BJ (cell line): ENCODE results near the gene ARIH2. TPM values are rescaled to one million over a fixed set of nuclear protein-coding genes. Genes with fewer than 3 reads are reported as not detected.

Experiments
- CTCF ChIA-PET: fragments of 350-600 bp; formaldehyde crosslinking; extraction: SDS; loops from one replicate; lab custom pipeline; 2021; ENCODE audit warnings: antibody characterized with exemption, inconsistent platforms; lab: Yijun Ruan, JAX
- POLR2A ChIA-PET: fragments of 300-600 bp; sonication (Branson Sonifier 250); formaldehyde crosslinking; extraction: SDS; loops from one replicate; lab custom pipeline; 2021; ENCODE audit warnings: antibody characterized with exemption; lab: Charles Lee
- DNase-seq: peaks from one replicate; pipeline ENCODE4 v3.0.0-alpha.2; 2011; ENCODE audit warnings: low read depth
- H3K27me3 ChIP-seq: 2 replicates; pipeline ENCODE4 v1.6.0; 2011; ENCODE audit warnings: low read length; ENCODE audit not compliant: control insufficient read depth, insufficient read depth
- H3K36me3 ChIP-seq: 2 replicates; pipeline ENCODE4 v1.5.1; 2011; ENCODE audit warnings: low read length; ENCODE audit not compliant: control insufficient read depth, insufficient read depth
- H3K4me3 ChIP-seq: 2 replicates; pipeline ENCODE4 v1.5.1; 2011; ENCODE audit warnings: low read depth, mild to moderate bottlenecking, control low read depth, low read length
- polyA plus RNA-seq: library from polyadenylated mRNA; depleted of rRNA; stranded (reverse); fragments of >200 nt; gene quantifications from 2 replicates; pipeline ENCODE4 v1.2.3, GENCODE V29; 2011
- TF ChIP-seq, protein P1 (sequence below): IDR thresholded peaks from 2 replicates; pipeline ENCODE4 v1.5.1; 2011; ENCODE audit warnings: low read depth, mild to moderate bottlenecking, control low read depth, inconsistent platforms, low read length, moderate library complexity; ENCODE audit not compliant: insufficient read depth

ARIH2 gene
- polyA plus RNA-seq, 1 experiment = 96.7 TPM

DNA sequence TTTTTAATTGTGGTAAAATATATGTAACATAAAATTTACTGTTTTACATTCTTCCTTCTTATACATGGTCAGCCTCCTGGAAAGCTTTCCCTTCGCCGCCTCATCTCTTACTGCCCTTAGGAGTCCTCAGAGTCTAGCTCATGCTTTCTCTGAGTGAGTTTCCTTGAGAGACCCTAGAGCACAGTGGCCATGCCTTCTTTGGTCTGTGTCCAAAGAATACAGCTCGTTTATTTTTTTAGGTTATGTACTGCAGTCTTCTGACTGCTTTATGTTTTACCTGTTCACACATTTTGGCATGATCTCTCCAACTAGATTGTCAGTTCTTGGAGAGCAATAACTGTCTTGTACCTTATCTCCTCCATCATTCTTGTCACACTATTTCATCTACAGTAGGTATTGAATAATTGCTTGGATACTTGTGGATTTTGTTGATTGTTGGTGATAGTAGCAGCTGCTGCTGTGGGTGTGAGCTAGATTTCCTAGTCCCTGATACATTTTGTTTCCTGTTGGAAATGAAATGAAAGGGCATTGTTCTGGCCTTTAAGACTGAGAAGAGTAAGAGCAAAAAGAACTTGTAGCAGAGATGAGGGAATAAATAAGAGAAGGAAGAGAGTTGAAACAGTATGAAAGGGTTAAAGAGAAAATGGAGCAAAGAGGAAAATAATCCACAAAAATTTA lies 10.9 kb downstream of the ARIH2 start:
- 0 out of 2 replicates have a peak, but pooled peaks cover 3% of the 10 kb centered on the region for H3K36me3 ChIP-seq
- ChIA-PET CTCF (interaction anchor here (0.8 to 1.9 kb wide), 2 partner anchors 22 to 58 kb away, joined by 3 to 5 read pairs; no protein-coding TSS in a partner anchor), POLR2A (no interaction called here)
- no peak overlapping the region for H3K4me3 ChIP-seq
- DNase-seq = no peak
- H3K27me3 ChIP-seq = no peaks in the 10 kb centered on the region
- TF ChIP-seq, protein P1, sequence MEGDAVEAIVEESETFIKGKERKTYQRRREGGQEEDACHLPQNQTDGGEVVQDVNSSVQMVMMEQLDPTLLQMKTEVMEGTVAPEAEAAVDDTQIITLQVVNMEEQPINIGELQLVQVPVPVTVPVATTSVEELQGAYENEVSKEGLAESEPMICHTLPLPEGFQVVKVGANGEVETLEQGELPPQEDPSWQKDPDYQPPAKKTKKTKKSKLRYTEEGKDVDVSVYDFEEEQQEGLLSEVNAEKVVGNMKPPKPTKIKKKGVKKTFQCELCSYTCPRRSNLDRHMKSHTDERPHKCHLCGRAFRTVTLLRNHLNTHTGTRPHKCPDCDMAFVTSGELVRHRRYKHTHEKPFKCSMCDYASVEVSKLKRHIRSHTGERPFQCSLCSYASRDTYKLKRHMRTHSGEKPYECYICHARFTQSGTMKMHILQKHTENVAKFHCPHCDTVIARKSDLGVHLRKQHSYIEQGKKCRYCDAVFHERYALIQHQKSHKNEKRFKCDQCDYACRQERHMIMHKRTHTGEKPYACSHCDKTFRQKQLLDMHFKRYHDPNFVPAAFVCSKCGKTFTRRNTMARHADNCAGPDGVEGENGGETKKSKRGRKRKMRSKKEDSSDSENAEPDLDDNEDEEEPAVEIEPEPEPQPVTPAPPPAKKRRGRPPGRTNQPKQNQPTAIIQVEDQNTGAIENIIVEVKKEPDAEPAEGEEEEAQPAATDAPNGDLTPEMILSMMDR = no peak

DNA sequence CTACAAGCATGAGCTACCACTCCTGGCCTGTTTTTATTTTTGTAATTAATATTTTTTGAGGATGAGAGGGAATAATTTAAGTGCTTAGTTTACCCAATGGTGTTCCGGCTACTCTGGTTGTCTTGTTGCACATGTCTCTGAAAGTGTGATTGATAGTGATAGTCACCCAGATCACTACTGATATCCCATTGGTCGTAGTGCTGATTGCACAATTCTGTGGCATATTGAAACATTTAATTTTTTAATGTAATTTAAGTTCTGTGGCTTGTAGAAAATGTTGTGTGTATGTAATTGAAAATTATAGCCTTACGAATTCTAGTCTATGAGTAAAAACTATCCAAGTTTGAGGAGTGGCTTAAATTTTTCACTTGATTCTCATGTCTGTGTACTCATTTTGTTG lies 11.9 kb downstream of the ARIH2 start:
- no peak for DNase-seq
- Histone ChIP-seq H3K36me3 (0 out of 2 replicates have a peak, but pooled peaks cover 3% of the 10 kb centered on the region), H3K4me3 (no peak overlapping the region), H3K27me3 (no peaks in the 10 kb centered on the region)
- TF ChIP-seq, protein P1 = no peak
- ChIA-PET CTCF (interaction anchor here (0.8 to 1.9 kb wide), 2 partner anchors 21 to 57 kb away, joined by 3 to 5 read pairs; no protein-coding TSS in a partner anchor), POLR2A (no interaction called here)

DNA sequence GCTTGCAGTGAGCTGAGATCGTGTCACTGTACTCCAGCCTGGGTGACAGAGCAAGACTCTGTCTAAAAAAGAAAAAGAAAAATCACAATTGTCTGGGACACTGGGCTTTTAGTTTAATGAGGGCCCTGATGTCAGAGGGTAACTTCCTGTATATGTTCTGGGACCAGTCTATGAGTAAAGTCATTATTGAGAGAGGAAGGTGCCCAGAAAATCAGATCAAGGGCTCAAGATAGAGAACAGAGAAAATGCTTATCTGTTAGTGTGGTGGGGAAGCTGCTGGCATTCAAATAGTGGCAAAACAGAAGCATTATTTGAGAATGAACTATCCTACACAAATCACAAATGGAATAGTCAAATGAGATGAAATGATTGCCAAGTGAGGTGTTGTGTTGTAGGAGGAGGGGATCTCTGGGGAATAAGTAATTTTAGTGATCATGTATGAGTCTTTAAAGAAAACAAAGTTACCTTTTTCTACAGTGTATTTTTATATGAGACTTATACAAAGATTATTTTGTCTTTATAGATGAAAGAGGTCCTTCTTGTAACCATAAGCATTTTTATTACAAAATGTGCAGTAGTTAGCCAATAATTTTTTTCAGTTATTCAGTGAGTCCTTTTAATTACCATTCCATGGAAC lies 13.4 kb downstream of the ARIH2 start:
- no peaks in the 10 kb centered on the region for H3K27me3 ChIP-seq
- no peak for DNase-seq
- H3K36me3 ChIP-seq = 0 out of 2 replicates have a peak, but pooled peaks cover 3% of the 10 kb centered on the region
- no peak overlapping the region for H3K4me3 ChIP-seq
- POLR2A ChIA-PET = no interaction called here
- TF ChIP-seq, protein P1 = no peak
- CTCF ChIA-PET = no interaction called here

DNA sequence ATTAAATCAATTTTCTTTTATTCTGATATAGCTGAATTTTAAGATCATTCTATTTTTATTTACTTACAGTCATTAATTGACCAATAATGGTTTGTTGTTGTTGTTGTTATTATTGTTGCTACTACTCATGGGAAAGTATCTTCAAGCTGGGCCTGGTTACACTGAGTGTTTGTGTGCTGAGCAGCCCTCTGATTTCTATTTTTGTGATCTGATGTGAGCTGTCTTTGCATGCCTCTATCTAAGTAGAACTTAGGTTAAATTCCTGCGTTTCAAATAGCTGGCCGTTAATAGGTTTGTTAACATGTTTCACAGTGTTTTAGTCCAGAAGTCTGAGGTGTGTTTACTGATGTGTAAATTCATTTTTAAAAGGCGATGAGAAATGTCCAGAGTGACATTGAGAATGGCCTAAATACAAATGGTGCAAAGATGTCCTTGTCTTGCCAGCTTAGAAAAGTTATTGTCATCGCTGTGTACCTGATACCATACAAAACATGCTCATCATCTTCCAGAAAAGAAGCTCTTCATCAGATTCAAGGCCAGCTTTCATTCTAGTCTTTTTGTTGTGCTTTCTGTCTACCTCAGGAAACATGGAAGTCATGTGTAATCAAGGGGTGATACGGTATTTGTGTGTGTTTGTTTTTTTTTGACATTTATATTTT lies 15.8 kb downstream of the ARIH2 start:
- CTCF ChIA-PET = interaction anchor here (0.6 to 0.9 kb wide), 2 partner anchors 11 to 15 kb away, joined by 3 read pairs; no protein-coding TSS in a partner anchor
- H3K4me3 ChIP-seq = no peak overlapping the region
- TF ChIP-seq, protein P1 = no peak
- POLR2A ChIA-PET = no interaction called here
- DNase-seq = no peak
- no peaks in the 10 kb centered on the region for H3K27me3 ChIP-seq
- 0 out of 2 replicates have a peak, but pooled peaks cover 3% of the 10 kb centered on the region for H3K36me3 ChIP-seq

DNA sequence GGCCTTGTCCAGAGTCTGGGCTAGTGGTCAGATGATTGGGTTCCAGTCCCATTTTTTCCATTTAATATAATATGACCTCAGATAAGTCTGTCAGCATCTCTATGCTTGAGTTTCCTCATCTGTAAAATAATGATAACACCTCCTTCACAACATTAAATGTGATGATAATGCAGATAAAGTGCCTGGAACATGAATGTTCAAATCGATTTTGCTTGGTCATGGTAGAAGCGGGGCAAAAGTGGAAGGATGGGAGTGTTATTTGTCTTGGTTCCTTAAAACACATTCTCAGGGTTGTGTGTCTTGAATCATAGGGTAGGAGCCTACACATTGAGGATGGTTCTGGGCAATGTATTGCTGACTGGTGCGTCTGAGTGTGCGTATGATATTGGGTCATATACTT lies 16.9 kb downstream of the ARIH2 start:
- no peaks in the 10 kb centered on the region for H3K27me3 ChIP-seq
- no peak for DNase-seq
- ChIA-PET POLR2A (no interaction called here), CTCF (no interaction called here)
- TF ChIP-seq, protein P1 = no peak
- 0 out of 2 replicates have a peak, but pooled peaks cover 3% of the 10 kb centered on the region for H3K36me3 ChIP-seq
- no peak overlapping the region for H3K4me3 ChIP-seq
